ENCODE data around the gene TPGS1. TPM values are rescaled to one million over a fixed set of nuclear protein-coding genes. Genes with fewer than 3 reads are reported as not detected.

The TPGS1 gene
- total and polyA plus RNA-seq, 2 donors (not counting 1 experiment from before 2014, with no cell fraction given), result 8.1 to 33.8 TPM

- H2AFZ ChIP-seq (ENCODE audit: insufficient read depth, low read depth, low read length, poor library complexity, severe bottlenecking), result peak overlapping the region; percentile 97
Observed at GRCh38 chr19:488505-489417, 18.5 kb upstream of the TPGS1 start.

More at GRCh38 chr19:488505-489417, 18.5 kb upstream of the TPGS1 start:
- Histone ChIP-seq H3K27me3 (replicated peaks in 1 of 4; ENCODE audit: control extremely low read depth in 1 of 4, control insufficient read depth in 3 of 4, insufficient read depth in 4 of 4, low read length in 3 of 4) (peaks cover 0 to 18% (median 8%) of the 10 kb centered on the region in 4 experiments), H3K9me3 (ENCODE audit: control extremely low read depth in 1 of 3, control insufficient read depth in 2 of 3, insufficient read depth in 1 of 3, low read length in 2 of 3) (peaks cover 0 to 18% (median 0%) of the 10 kb centered on the region in 3 donors), H4K20me1 (ENCODE audit: control insufficient read depth, insufficient read depth, low read length, poor library complexity, severe bottlenecking) (no peaks in the 10 kb centered on the region), H3K36me3 (replicated peaks in 1 of 2; ENCODE audit: control extremely low read depth in 1 of 2, control insufficient read depth in 1 of 2, extremely low read depth in 1 of 2, insufficient read depth in 2 of 2, low read length in 1 of 2) (no peaks in the 10 kb centered on the region), H3K9ac (ENCODE audit: low read length) (peak overlapping the region; percentile 95), H3K4me1 (ENCODE audit: control insufficient read depth in 2 of 2, insufficient read depth in 2 of 2, low read length in 2 of 2) (peaks cover 0 to 12% of the 10 kb centered on the region in 2 donors), H3K79me2 (ENCODE audit: control insufficient read depth, insufficient read depth, low read length) (no peaks in the 10 kb centered on the region), H3K4me3 (ENCODE audit: control extremely low read depth in 1 of 5, extremely low read depth in 1 of 5, insufficient read depth in 1 of 5, low read depth in 2 of 5, low read length in 4 of 5) (peak overlapping the region; percentile 51 to 98 (median 79)), H3K27ac (ENCODE audit: low read length in 2 of 2) (peak overlapping the region; percentile 86 to 89), H3K4me2 (replicated peaks; ENCODE audit: low read depth, low read length, poor library complexity, severe bottlenecking) (peak overlapping the region; percentile 98)
- TF ChIP-seq CTCF (IDR thresholded peaks at IDR 0.05) (no peak), EZH2 (IDR thresholded peaks at IDR 0.05; ENCODE audit: borderline replicate concordance, insufficient read depth, low read depth, low read length, poor library complexity, severe bottlenecking) (no peak)
- CTCF ChIA-PET, result interaction anchor here (0.7 to 2.9 kb wide), 6 partner anchors 10 to 43 kb away, joined by 3 to 18 read pairs (median 10); partner anchors contain the start of genes CDC34 and TPGS1
- H3K4me3 Mint-ChIP-seq, result peak overlapping the region; percentile 80
- POLR2A ChIA-PET, result interaction anchor here (0.9 to 1.7 kb wide), 2 partner anchors 18 to 22 kb away, joined by 3 to 16 read pairs; partner anchors contain the start of gene TPGS1
- intact Hi-C loops (cut with micrococcal nuclease), result loop anchor here (1.0 kb wide), 2 partner anchors 19 to 43 kb away; partner anchors contain the start of genes CDC34 and TPGS1
- 1% methylated on average over 114 of the region's 114 CpGs for WGBS (ENCODE audit: insufficient coverage)
- peaks cover 2% of the 10 kb centered on the region for H3K4me1 Mint-ChIP-seq
- DNase-seq, result peak; percentile 93
- peaks cover 11% of the 10 kb centered on the region for H3K27me3 Mint-ChIP-seq
- ATAC-seq (ENCODE audit: low read depth), result peak; percentile 94
- no peaks in the 10 kb centered on the region for H3K9me3 Mint-ChIP-seq (ENCODE audit: insufficient read depth)
- peak overlapping the region; percentile 88 for H3K27ac Mint-ChIP-seq
